NCI-H2081 (cell line): ENCODE results near the gene PARD3B.

Source experiments
- DNase-seq, 2 experiments: peaks; one replicate each; lab custom pipeline; 2025; lab: John Stamatoyannopoulos, UW

The PARD3B gene

GRCh38 chr2:205276116-205276777 is 731.0 kb downstream of the PARD3B start:
- DNase-seq, result no peak

- DNase-seq, result no peak
These were observed 735.4 kb downstream of the PARD3B start for GRCh38 chr2:205280596-205281236.

- DNase-seq, result no peak
These were observed 738.5 kb downstream of the PARD3B start for GRCh38 chr2:205283736-205284270.

- DNase-seq, result no peak
These were observed 739.1 kb downstream of the PARD3B start for GRCh38 chr2:205284334-205284733.

- no peak for DNase-seq
These were observed 742.0 kb downstream of the PARD3B start for GRCh38 chr2:205287316-205287715.

GRCh38 chr2:205288686-205289085 is 743.4 kb downstream of the PARD3B start:
- no peak for DNase-seq

GRCh38 chr2:205290299-205290698 is 745.0 kb downstream of the PARD3B start:
- no peak for DNase-seq

GRCh38 chr2:205292665-205293295 is 747.5 kb downstream of the PARD3B start:
- no peak for DNase-seq

- no peak for DNase-seq
These were observed 748.3 kb downstream of the PARD3B start for GRCh38 chr2:205293559-205293958.

- no peak for DNase-seq
These were observed 751.7 kb downstream of the PARD3B start for GRCh38 chr2:205296959-205297358.

- no peak for DNase-seq
These were observed 752.1 kb downstream of the PARD3B start for GRCh38 chr2:205297368-205297767.

GRCh38 chr2:205297846-205298245 is 752.6 kb downstream of the PARD3B start:
- no peak for DNase-seq

- no peak for DNase-seq
These were observed 765.9 kb downstream of the PARD3B start for GRCh38 chr2:205311201-205311600.

GRCh38 chr2:205321231-205321630 is 776.0 kb downstream of the PARD3B start:
- DNase-seq, result no peak

GRCh38 chr2:205323929-205324328 is 778.7 kb downstream of the PARD3B start:
- no peak for DNase-seq

- DNase-seq, result no peak
These were observed 779.1 kb downstream of the PARD3B start for GRCh38 chr2:205324355-205324754.

GRCh38 chr2:205333351-205333750 is 788.1 kb downstream of the PARD3B start:
- DNase-seq, result no peak

- no peak for DNase-seq
These were observed 792.0 kb downstream of the PARD3B start for GRCh38 chr2:205337274-205337673.

- no peak for DNase-seq
These were observed 792.9 kb downstream of the PARD3B start for GRCh38 chr2:205338156-205338555.

- no peak for DNase-seq
These were observed 797.8 kb downstream of the PARD3B start for GRCh38 chr2:205343103-205343502.

GRCh38 chr2:205346649-205347048 is 801.4 kb downstream of the PARD3B start:
- DNase-seq, result no peak

GRCh38 chr2:205347899-205348298 is 802.6 kb downstream of the PARD3B start:
- DNase-seq, result no peak

GRCh38 chr2:205352094-205352493 is 806.8 kb downstream of the PARD3B start:
- DNase-seq, result no peak
